COLO829 (cell line): ENCODE data around the gene CLDN9.

Source experiments
- DNase-seq: peaks from one replicate; pipeline ENCODE4 v3.0.0; 2012; ENCODE audit warnings: low spot score

The CLDN9 gene

GRCh38 chr16:3056336-3057180, 43.8 kb downstream of the CLDN9 start:
- DNase-seq, result no peak

GRCh38 chr16:3057181-3058138, 44.7 kb downstream of the CLDN9 start:
- no peak for DNase-seq

GRCh38 chr16:3058139-3059030, 45.7 kb downstream of the CLDN9 start:
- DNase-seq, result no peak

DNA sequence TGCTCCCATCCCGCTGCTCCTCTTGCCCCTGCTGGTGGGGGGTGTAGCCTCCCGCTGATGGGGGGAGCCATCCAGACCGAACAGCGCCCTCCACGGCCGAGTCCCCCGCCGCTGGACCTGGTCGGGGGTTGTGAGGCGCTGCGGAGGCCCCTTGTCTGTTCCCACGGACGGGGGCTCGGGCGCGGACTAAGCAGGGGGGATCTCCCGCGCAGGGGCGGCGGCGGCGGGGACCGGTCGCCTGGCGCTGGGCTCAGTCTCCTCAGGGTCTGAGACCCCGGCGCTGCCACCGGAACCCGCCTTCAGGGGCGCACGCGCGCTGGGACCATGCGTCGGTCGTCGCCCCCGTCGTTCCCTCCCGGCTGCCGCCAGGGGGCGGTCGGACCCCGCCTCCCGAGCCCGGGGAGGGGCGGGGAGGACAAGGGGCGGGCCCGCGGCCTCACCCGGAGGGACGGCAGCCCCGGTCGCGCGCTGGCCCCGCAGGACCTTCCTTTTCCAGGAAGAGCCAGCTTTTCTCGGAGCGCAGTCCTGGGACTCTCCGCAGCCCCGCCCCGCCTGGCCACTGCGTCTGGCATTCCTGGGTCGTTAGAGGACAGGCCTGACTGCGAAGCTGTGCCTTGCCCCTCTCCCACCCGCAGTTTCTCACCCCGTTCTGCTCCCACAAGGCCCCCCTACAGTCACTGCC, 46.5 kb downstream of the CLDN9 start:
- peak; percentile 78 for DNase-seq

- no peak for DNase-seq
Observed at GRCh38 chr16:3059723-3060242, 47.1 kb downstream of the CLDN9 start.

DNA sequence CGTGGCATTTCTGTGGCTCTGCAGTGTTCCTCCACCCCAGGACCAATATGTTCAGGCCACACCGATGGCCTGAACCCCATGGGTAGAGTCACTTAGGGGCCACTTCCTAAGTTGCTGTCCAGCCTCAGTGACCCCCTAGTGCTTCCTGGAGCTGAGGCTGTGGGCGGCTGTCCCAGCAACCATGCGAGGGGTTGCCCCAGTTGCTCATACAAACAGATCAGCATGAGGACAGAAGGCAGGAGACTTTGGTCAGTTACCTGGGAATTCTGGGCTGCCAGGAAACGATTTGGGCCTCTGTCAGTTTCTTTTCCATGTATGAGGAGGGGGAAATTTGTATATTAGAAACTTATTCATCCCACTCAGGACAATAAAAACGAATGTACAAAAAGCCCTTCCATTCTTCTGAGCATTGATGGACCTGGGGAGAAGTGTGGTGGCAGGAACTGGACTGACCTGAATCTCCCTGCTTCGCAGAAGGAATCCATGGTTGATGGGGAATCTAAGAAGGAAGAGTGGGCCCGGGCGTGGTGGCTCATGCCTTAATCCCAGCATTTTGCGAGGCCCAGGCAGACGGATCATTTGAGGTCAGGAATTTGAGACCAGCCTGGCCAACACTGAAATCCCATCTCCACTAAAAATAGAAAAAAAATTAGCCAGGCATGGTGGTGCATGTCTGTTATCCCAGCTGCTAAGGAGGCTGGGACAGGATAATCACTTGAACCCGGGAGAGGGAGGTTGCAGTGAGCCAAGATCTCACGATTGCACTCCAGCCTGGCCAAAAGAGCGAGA, 47.8 kb downstream of the CLDN9 start:
- DNase-seq, result no peak

DNA sequence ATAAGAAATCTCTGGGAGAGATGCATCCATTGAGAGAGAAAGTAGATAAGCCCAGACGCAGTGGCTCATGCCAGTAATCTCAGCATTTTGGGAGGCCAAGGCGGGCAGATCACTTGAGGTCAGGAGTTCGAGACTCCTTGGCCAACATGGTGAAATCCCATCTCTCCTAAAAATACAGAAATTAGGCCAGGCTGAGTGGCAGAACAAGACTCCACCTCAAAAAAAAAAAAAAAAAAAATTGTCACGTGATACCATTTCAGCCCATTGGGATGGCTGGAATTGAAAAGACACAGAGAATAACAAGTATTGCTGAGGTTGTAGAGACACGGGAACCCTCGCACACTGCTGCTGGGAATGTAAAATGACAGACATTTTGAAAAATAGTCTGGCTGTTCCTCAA, 49.8 kb downstream of the CLDN9 start:
- DNase-seq, result no peak

DNA sequence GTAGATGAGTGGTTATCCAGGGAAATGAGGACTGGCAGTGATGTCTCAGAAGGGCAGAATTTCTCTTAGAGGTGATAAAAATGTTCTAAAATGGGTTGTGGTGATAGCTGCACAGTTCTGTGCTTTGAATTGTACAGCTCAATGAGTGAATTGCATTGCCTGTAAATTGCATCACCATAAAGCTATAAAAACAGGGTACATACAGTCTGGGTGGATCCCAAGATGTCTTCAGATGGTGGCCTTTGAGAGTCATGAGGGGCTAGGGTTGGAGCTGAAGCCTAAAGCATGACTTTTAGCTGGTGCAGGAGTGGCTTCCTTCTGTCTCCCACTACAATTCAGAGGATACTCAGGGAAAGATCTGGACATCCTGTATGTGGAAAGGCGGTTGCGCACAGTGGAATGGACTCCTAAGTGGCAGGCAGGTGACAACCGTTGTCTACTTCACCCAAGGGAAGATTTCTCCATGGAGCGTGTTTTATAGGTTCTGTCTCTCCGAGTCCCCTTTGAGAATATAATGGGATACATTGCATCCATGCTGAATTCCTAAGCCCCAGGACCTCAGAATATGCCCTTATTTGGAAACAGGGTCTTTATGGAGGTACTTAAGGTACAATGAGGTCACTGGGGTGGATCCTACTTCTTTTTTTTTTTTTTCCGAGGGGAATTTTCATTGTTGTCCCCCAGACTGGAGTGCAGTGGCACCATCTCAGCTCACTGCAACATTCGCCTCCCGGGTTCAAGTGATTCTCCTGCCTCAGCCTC, 51.1 kb downstream of the CLDN9 start:
- no peak for DNase-seq
